ENCODE data around the gene PANK2.
"Not testable (repeated sequence)": the region's sequence is repeated elsewhere in the genome, so short reads cannot be mapped to it uniquely, and the experiment has no call there.

The PANK2 gene

DNA sequence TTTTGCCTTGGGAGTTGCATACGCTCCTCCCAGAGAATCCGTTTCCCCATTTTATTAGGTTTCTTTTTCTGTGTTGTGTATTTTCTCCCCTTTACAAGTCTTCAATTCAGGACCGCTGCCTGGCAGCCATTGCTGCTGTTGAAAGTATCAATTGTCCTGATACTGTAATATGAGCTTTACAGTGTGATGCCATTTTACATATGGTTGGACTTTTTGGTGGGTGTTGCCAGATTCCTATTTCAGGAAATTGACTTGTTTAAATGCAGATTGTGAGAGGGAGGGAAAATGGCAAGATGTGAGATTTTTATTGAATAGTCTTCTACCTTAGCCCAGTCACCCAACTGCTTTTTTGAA lies 1.2 kb downstream of the PANK2 start:
- Histone ChIP-seq H3K4me1 (ENCODE audit: control insufficient read depth, insufficient read depth, low read length) (peaks cover 33% of the 10 kb centered on the region), H3K4me3 (ENCODE audit: low read depth, low read length) (peak overlapping the region; percentile 100), H3K36me3 (ENCODE audit: control insufficient read depth, insufficient read depth, low read length) (peaks cover 27% of the 10 kb centered on the region), H3K9ac (ENCODE audit: low read depth, low read length) (peak overlapping the region; percentile 96), H3K27ac (ENCODE audit: low read depth, low read length) (peak overlapping the region; percentile 98), H3K9me3 (ENCODE audit: control insufficient read depth, insufficient read depth, low read length) (no peaks in the 10 kb centered on the region), H3K27me3 (ENCODE audit: control insufficient read depth, insufficient read depth, low read length) (no peaks in the 10 kb centered on the region)

DNA sequence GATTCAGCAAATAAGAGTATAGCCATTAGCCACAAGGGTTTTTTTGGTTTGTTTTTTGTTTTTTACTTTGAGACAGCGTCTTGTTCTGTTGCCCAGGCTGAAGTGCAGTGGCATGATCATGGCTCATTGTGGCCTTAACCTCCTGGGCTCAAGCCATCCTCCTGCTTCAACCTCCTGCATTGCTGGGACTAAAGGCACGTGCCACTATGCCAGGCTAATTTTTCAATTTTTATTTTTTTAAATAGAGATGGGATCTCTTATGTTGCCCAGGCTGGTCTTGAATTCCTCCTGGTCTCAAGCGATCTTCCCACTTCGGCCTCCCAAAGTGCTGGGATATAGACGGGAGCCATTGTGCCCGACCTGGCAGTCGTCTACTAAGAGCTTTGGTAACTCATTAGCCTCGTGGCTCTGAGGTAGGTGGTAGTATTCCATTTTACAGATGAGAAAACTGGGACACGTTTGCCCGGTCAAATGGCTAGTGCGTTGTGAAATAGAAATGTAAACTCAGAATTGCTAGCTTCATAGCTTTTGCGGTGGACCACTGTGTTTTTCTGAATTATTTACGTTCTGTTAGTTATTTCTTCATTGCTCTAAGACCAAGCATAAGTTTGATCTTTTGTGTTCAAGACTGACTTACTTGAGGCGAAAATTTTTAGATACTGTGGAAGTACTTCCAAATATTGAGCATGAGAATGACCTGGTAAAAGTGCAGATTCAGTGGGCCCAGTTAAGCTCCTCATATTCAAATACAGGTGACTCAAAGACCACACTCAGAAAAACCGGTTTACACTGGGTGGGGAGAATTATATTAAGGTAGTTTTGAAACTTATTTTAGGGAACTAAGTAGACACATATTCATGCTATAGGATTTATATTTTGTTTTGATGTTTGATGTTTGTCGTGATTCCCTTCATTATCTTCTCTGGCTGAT lies 2.1 kb downstream of the PANK2 start:
- H3K27me3 ChIP-seq (ENCODE audit: control insufficient read depth, insufficient read depth, low read length), result no peaks in the 10 kb centered on the region
- no peak overlapping the region for H3K27ac ChIP-seq (ENCODE audit: low read depth, low read length)
- H3K9ac ChIP-seq (ENCODE audit: low read depth, low read length), result peak overlapping the region; percentile 96
- H3K4me1 ChIP-seq (ENCODE audit: control insufficient read depth, insufficient read depth, low read length), result peaks cover 34% of the 10 kb centered on the region
- peak overlapping the region; percentile 100 for H3K4me3 ChIP-seq (ENCODE audit: low read depth, low read length)
- no peaks in the 10 kb centered on the region for H3K9me3 ChIP-seq (ENCODE audit: control insufficient read depth, insufficient read depth, low read length)
- peaks cover 28% of the 10 kb centered on the region for H3K36me3 ChIP-seq (ENCODE audit: control insufficient read depth, insufficient read depth, low read length)

DNA sequence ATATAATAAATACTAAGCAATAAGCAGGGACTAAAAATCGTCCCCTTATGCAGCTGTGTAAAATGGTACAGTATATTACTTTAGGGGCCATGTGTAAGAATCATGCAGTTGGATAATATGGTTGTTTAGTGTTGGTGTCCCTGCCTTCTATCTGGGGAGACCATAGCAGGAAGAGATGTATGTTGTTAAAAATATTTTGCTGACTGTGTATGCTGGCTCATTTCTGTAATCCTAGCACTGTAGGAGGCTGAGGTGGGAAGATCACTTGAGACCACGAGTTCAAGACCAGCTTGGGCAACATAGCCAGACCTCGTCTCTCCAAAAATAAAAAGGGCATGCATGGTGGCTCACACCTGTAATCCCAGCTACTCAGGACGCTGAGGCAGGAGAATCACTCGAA lies 5.6 kb downstream of the PANK2 start:
- Histone ChIP-seq H3K9ac (ENCODE audit: low read depth, low read length) (no peak overlapping the region), H3K27ac (ENCODE audit: low read depth, low read length) (no peak overlapping the region), H3K27me3 (ENCODE audit: control insufficient read depth, insufficient read depth, low read length) (no peaks in the 10 kb centered on the region), H3K4me3 (ENCODE audit: low read depth, low read length) (no peak overlapping the region), H3K4me1 (ENCODE audit: control insufficient read depth, insufficient read depth, low read length) (peaks cover 27% of the 10 kb centered on the region), H3K9me3 (ENCODE audit: control insufficient read depth, insufficient read depth, low read length) (no peaks in the 10 kb centered on the region), H3K36me3 (ENCODE audit: control insufficient read depth, insufficient read depth, low read length) (peaks cover 40% of the 10 kb centered on the region)

DNA sequence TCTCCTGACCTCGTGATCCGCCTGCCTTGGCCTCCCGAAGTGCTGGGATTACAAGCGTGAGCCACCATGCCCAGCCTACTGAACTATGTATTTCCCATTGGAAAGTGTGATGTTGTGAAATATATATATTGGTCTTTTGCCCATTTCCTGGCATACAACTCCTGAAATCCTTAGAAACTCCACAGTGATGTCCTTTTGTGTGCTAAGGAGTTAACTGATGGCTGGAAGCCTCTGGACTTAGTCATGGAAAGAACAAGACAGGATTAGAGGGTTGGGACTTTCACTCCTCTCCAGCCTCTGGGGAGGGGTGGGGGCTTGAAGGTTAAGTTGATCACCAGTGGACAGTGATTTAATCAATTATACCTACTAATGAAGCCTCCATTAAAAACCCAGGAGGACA lies 7.1 kb downstream of the PANK2 start:
- H3K27ac ChIP-seq (ENCODE audit: low read depth, low read length), result no peak overlapping the region
- no peaks in the 10 kb centered on the region for H3K27me3 ChIP-seq (ENCODE audit: control insufficient read depth, insufficient read depth, low read length)
- H3K9ac ChIP-seq (ENCODE audit: low read depth, low read length), result no peak overlapping the region
- H3K36me3 ChIP-seq (ENCODE audit: control insufficient read depth, insufficient read depth, low read length), result peaks cover 37% of the 10 kb centered on the region
- H3K4me1 ChIP-seq (ENCODE audit: control insufficient read depth, insufficient read depth, low read length), result peaks cover 30% of the 10 kb centered on the region
- H3K9me3 ChIP-seq (ENCODE audit: control insufficient read depth, insufficient read depth, low read length), result no peaks in the 10 kb centered on the region
- H3K4me3 ChIP-seq (ENCODE audit: low read depth, low read length), result no peak overlapping the region

DNA sequence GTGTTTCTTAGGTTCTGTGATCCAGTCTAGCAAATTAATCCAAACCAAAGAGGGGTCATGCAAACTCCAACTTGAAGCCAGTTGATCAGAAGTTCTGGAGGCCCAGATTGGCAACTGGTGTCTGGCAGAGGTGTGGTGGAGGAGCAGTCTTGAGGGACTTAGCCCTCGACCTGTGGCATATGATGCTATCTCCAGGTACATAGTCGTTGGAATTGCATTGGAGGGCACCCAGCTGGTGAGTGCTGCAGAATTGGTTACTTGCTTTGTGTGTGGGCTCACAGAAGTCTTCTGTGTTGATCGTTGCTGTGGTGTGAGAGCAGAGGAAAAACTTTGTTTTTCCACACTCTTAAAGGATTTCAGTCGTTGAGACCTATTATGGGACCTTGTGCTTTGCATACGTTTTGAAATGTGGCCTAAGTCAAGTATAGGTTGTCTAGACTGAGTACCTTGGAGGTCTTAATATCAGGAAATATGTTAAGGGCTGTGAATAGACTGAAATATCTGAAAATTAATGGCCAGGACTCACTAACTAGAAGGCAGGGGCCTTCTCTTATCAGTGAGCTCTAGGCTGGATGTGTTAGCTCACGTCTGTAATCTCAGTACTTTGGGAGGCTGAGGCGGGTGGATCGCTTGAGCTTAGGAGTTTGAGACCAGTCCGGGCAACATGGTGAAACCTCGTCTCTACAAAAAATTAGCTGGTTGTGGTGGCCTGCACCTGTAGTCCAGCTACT lies 7.8 kb downstream of the PANK2 start:
- H3K27ac ChIP-seq (ENCODE audit: low read depth, low read length), result no peak overlapping the region
- H3K9ac ChIP-seq (ENCODE audit: low read depth, low read length), result no peak overlapping the region
- H3K9me3 ChIP-seq (ENCODE audit: control insufficient read depth, insufficient read depth, low read length), result no peaks in the 10 kb centered on the region
- H3K4me3 ChIP-seq (ENCODE audit: low read depth, low read length), result no peak overlapping the region
- H3K27me3 ChIP-seq (ENCODE audit: control insufficient read depth, insufficient read depth, low read length), result no peaks in the 10 kb centered on the region
- peaks cover 30% of the 10 kb centered on the region for H3K36me3 ChIP-seq (ENCODE audit: control insufficient read depth, insufficient read depth, low read length)
- H3K4me1 ChIP-seq (ENCODE audit: control insufficient read depth, insufficient read depth, low read length), result peaks cover 24% of the 10 kb centered on the region

DNA sequence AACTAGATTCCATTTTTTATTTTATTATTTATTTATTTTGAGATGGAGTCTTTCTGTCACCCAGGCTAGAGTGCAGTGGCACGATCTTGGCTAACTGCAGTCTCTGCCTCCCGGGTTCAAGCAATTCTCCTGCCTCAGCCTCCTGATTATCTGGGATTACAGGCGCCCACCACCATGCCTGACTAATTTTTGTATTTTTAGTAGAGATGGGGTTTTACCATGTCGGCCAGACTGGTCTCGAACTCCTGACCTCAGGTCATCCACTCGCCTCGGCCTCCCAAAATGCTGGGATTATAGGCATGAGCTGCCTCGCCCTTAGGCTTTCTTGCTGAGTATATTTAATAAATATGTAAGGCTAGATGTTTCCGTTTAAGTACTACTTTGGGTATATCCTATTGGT lies 9.0 kb downstream of the PANK2 start:
- not testable (repeated sequence) for H3K9me3 ChIP-seq (ENCODE audit: control insufficient read depth, insufficient read depth, low read length); H3K4me3 ChIP-seq (ENCODE audit: low read depth, low read length); H3K9ac ChIP-seq (ENCODE audit: low read depth, low read length); H3K27ac ChIP-seq (ENCODE audit: low read depth, low read length); H3K27me3 ChIP-seq (ENCODE audit: control insufficient read depth, insufficient read depth, low read length)
- peaks cover 24% of the 10 kb centered on the region for H3K4me1 ChIP-seq (ENCODE audit: control insufficient read depth, insufficient read depth, low read length)
- peaks cover 24% of the 10 kb centered on the region for H3K36me3 ChIP-seq (ENCODE audit: control insufficient read depth, insufficient read depth, low read length)

DNA sequence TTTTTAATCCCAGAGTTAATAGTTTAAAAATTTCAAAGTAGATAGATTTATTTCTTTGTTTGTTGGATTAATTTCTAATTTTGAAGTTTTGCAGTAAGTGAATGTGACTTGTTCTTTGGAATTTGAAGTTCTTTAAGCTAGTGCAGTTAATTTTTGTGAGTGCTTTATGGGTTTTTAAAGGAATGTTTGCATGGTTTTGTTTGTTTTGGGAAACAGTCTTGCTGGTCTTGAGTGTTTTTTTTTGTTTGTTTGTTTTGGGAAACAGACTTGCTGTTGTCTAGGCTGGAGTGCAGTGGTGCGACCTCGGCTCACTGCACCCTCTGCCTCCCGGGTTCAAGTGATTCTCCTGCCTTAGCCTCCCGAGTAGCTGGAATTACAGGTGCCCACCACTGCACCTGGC lies 9.5 kb downstream of the PANK2 start:
- no peaks in the 10 kb centered on the region for H3K9me3 ChIP-seq (ENCODE audit: control insufficient read depth, insufficient read depth, low read length)
- peaks cover 19% of the 10 kb centered on the region; the same call in 1 of the 2 replicates for H3K36me3 ChIP-seq (ENCODE audit: control insufficient read depth, insufficient read depth, low read length)
- H3K27ac ChIP-seq (ENCODE audit: low read depth, low read length), result no peak overlapping the region
- peaks cover 19% of the 10 kb centered on the region for H3K4me1 ChIP-seq (ENCODE audit: control insufficient read depth, insufficient read depth, low read length)
- no peak overlapping the region for H3K9ac ChIP-seq (ENCODE audit: low read depth, low read length)
- H3K27me3 ChIP-seq (ENCODE audit: control insufficient read depth, insufficient read depth, low read length), result no peaks in the 10 kb centered on the region
- no peak overlapping the region for H3K4me3 ChIP-seq (ENCODE audit: low read depth, low read length)

DNA sequence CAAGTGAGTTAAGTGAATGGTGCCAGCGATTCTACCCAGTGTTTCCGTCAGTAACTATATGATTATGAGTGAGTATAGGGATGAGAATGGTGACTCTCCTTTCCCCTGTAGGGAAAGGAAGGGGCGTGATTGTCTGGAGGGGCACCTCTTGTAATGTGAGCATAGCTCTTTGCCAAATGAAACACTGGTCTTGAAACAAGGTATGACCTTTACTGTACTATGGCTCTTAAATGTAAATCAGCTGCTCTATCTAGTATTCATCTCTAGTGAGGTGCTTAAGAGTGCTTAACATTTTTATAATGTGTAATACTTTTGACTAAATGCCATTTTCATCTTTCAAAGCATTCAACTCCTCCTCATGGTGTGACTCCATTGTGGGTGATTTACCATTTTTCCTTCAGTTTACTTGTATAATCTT lies 11.0 kb downstream of the PANK2 start:
- H3K4me3 ChIP-seq (ENCODE audit: low read depth, low read length), result no peak overlapping the region
- H3K27me3 ChIP-seq (ENCODE audit: control insufficient read depth, insufficient read depth, low read length), result no peaks in the 10 kb centered on the region
- H3K9me3 ChIP-seq (ENCODE audit: control insufficient read depth, insufficient read depth, low read length), result no peaks in the 10 kb centered on the region
- H3K9ac ChIP-seq (ENCODE audit: low read depth, low read length), result no peak overlapping the region
- H3K36me3 ChIP-seq (ENCODE audit: control insufficient read depth, insufficient read depth, low read length), result peaks cover 13% of the 10 kb centered on the region; the same call in 1 of the 2 replicates
- peaks cover 16% of the 10 kb centered on the region for H3K4me1 ChIP-seq (ENCODE audit: control insufficient read depth, insufficient read depth, low read length)
- no peak overlapping the region for H3K27ac ChIP-seq (ENCODE audit: low read depth, low read length)

DNA sequence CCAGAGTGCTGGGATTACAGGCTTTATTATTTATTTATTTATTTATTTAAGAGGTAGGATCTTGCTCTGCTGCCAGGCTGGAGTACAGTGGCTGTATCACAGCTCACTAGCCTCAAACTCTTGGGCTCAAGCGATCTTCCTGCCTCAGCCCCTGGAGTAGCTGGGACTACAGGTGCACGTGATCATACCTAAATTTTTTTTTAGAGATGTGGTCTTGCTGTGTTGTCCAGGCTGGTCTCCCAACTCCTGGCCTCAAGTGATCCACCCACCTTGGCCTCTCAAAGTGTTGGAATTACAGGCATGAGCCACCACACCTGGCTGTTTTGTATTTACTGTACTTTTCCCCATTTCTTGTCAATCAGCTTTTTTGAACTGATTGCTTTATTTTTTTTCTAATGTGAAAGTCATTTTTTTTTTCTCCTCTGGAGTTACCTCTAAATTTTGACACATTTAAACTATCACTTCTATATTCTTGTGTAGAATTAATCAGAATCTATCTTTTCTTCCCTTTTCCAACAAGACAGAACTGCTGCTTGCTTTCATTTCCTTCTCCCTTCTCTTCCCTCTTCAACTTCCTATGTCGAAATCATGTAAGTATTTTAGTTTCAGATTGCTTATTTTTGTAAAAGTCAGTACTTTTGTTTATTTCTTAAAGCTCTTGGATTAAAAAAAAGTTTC lies 12.0 kb downstream of the PANK2 start:
- H3K4me3 ChIP-seq (ENCODE audit: low read depth, low read length), result no peak overlapping the region
- H3K27me3 ChIP-seq (ENCODE audit: control insufficient read depth, insufficient read depth, low read length), result no peaks in the 10 kb centered on the region
- H3K9me3 ChIP-seq (ENCODE audit: control insufficient read depth, insufficient read depth, low read length), result no peaks in the 10 kb centered on the region
- H3K9ac ChIP-seq (ENCODE audit: low read depth, low read length), result no peak overlapping the region
- peaks cover 13% of the 10 kb centered on the region; the same call in 1 of the 2 replicates for H3K36me3 ChIP-seq (ENCODE audit: control insufficient read depth, insufficient read depth, low read length)
- peaks cover 13% of the 10 kb centered on the region for H3K4me1 ChIP-seq (ENCODE audit: control insufficient read depth, insufficient read depth, low read length)
- H3K27ac ChIP-seq (ENCODE audit: low read depth, low read length), result no peak overlapping the region

DNA sequence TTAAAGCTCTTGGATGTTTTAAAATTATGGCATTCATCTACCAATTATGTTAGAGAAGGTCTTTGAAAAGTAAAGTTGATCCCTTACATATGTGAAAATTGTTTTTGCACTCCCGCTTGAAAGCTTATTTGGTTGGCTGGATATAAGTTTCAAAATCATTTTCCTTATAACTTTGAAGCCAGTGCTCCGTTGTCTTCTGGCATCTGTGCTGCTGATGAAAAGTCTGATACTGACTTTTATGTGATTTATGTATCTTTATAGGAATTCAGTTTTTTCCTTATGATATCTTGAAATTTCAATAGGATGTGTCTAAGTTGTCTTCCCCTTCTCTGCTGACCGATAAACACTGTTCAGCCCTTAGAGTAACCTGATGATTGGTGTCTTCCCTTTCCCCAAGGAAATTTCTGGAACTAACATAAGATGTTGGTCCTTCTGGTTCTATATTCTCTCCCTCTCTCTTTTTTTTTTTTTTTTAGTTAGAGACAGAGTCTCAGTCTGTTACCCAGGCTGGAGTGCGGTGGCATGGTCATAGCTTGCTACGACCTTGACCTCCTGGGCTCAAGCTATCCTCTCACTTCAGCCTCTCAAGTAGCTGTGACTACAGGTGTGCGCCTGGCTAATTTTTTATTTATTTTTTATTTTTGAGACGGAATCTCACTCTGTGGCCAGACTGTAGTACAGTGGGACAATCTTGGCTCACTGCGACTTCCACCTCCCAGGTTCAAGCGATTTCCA lies 12.7 kb downstream of the PANK2 start:
- Histone ChIP-seq H3K4me3 (ENCODE audit: low read depth, low read length) (no peak overlapping the region), H3K9me3 (ENCODE audit: control insufficient read depth, insufficient read depth, low read length) (no peaks in the 10 kb centered on the region), H3K27me3 (ENCODE audit: control insufficient read depth, insufficient read depth, low read length) (no peaks in the 10 kb centered on the region), H3K9ac (ENCODE audit: low read depth, low read length) (no peak overlapping the region), H3K27ac (ENCODE audit: low read depth, low read length) (no peak overlapping the region), H3K36me3 (ENCODE audit: control insufficient read depth, insufficient read depth, low read length) (peaks cover 6% of the 10 kb centered on the region; the same call in 1 of the 2 replicates), H3K4me1 (ENCODE audit: control insufficient read depth, insufficient read depth, low read length) (peaks cover 13% of the 10 kb centered on the region)
